Ishikawa (cell line): ENCODE results near the gene PTPRD.

Source experiments
- CEBPB ChIP-seq: IDR thresholded peaks from 2 replicates; pipeline ENCODE4 v1.6.1; 2012
- EGR1 ChIP-seq: IDR thresholded peaks from 2 replicates; pipeline ENCODE4 v1.6.1; 2012
- EP300 ChIP-seq: IDR thresholded peaks from 2 replicates; pipeline ENCODE4 v1.6.1; 2012; ENCODE audit warnings: borderline replicate concordance
- MAX ChIP-seq: IDR thresholded peaks from 2 replicates; pipeline ENCODE4 v1.6.1; 2012
- REST ChIP-seq: IDR thresholded peaks from 2 replicates; pipeline ENCODE4 v1.6.1; 2012; ENCODE audit warnings: low read depth, mild to moderate bottlenecking
- TCF12 ChIP-seq: IDR thresholded peaks from 2 replicates; pipeline ENCODE4 v1.6.1; 2012; ENCODE audit warnings: low read depth
- YY1 ChIP-seq: IDR thresholded peaks from 2 replicates; pipeline ENCODE4 v1.6.1; 2012; ENCODE audit warnings: low read depth
- TF ChIP-seq, protein P1 (sequence below): IDR thresholded peaks from 2 replicates; pipeline ENCODE4 v1.6.1; 2012

- no peak for TF ChIP-seq EP300
- no peak for TF ChIP-seq YY1
- no peak for TF ChIP-seq TCF12
- no peak for TF ChIP-seq MAX
- TF ChIP-seq, protein P1, sequence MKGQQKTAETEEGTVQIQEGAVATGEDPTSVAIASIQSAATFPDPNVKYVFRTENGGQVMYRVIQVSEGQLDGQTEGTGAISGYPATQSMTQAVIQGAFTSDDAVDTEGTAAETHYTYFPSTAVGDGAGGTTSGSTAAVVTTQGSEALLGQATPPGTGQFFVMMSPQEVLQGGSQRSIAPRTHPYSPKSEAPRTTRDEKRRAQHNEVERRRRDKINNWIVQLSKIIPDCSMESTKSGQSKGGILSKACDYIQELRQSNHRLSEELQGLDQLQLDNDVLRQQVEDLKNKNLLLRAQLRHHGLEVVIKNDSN: no peak
- no peak for TF ChIP-seq CEBPB
- no peak for TF ChIP-seq REST
- no peak for TF ChIP-seq EGR1
Measured at GRCh38 chr9:8724284-8725018, 1888.4 kb downstream of the PTPRD start.
